NCI-H2081 (cell line): Measurements from ENCODE around the gene FGF12.

Experiments used
- DNase-seq, 2 experiments: peaks; one replicate each; lab custom pipeline; 2025; lab: John Stamatoyannopoulos, UW

FGF12 gene

DNA sequence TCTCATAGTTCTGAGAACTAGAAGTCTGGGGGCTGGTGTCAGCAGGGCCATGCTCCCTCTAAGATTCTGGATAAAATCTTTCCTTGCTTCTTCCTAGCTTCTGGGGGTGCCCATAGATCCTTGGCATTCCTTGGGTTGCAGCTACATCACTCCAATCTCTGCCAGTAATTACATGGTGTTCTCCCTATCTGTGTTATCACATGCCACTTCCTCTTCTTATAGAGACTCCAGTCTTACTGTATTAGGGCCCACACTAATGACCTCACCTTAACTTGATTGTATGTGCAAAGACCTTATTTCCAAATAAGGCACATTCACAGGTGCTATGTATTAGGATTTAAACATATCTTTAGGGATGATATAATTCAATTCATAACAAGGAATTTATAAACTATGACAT lies 618.5 kb downstream of the FGF12 start:
- no peak for DNase-seq

DNA sequence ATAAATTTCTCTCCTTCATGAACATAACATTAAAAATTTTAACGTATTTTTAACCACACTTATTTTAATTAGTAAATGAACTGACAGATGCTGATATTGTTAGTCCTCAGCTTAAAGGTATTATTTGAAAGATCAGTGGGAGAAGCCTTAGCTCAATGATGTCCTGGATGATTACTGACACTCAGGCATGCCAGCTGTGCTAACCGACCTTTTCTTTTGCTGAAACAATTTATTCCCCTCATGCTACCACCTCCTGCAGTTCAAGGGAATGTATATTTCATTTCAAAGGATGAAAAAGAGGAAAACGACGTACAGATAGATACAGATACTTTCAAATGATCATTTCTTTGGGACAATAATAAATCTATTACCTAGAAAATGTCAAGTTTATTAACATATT lies 620.8 kb downstream of the FGF12 start:
- no peak for DNase-seq

DNA sequence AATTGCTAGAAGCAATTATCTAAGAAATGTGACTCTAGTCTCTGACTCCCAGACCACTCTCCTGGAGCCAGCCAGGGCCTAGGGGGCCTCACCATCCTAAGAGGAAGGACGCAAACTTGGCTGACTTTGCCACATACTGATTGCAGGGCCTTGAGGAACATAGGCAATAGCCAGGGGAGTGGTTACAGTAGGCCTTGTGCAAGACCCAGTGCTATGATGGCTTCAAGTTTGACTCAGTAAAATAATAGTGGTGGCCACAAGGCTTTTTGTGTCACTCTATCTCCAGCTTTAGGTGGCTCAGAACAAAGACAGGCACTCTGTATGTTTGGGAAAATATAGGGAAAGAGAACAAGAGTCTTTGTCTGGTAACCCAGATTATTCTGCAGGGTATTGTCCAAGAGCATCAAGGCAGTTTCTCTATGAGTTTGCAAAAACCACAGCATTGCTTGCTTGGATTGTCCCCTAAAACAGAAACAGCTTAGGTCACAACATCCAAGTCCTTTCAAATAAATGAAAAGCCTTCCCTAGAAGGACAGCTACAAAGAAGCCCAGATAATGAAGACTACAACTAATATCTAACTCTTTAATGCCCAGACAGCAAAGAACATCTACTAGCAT lies 634.8 kb downstream of the FGF12 start:
- no peak for DNase-seq

DNA sequence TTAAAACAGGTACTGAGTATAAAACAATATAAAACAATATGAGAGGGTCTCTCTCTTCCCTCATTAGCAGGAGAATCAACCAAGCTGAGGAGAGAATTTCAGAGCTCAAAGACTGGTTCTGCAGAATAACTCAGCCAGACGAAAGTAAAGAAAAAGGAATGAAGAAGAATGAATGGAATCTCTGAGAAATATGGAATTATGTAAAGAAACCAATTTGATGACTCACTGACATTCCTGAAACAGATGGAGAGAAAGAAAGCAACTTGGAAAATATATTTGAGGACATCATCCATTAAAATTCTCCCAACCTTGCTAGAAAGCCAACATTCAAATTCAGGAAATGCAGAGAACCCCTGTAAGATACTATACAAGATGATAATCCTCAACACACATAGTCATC lies 635.5 kb downstream of the FGF12 start:
- no peak for DNase-seq

DNA sequence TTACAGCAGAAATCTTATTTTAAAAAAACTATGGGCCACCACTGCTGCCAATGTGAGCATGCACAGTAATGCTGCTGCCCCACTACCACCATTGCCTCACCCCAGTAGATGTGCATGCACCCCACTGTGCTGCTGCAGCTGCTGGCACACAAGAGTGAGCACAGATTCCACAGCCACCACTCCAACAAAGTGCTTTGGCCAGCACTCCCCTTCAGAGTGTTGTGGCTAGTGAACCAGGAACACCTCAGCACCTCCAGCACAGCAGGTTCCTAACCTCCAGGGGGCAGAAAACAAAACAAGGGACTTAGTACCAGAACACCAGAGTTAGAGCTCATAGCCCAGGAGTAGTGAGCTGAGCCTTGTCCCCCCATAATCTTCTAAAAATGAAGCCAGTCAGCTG lies 636.8 kb downstream of the FGF12 start:
- peak in 1 of 2 experiments; percentile 29 for DNase-seq
